GM03348 (cell line): ENCODE measurements around the gene DDIT4.
"Not testable (repeated sequence)": the region's sequence is repeated elsewhere in the genome, so short reads cannot be mapped to it uniquely, and the experiment has no call there.

Source experiments
- DNase-seq: peaks from one replicate; pipeline ENCODE4 v3.0.0; 2012; ENCODE audit warnings: low spot score

DDIT4 gene

GRCh38 chr10:72267819-72268399 is 5.8 kb upstream of the DDIT4 start:
- DNase-seq, result no peak

GRCh38 chr10:72268475-72269200 is 5.1 kb upstream of the DDIT4 start:
- DNase-seq, result not testable (repeated sequence)

GRCh38 chr10:72270607-72271281 is 3.0 kb upstream of the DDIT4 start:
- no peak for DNase-seq

- peak; percentile 96 for DNase-seq
Observed at GRCh38 chr10:72272689-72273409, 875 bp upstream of the DDIT4 start.

GRCh38 chr10:72274213-72274729 is 547 bp downstream of the DDIT4 start:
- DNase-seq, result peak; percentile 50

GRCh38 chr10:72274730-72275350 is 1.1 kb downstream of the DDIT4 start:
- peak; percentile 66 for DNase-seq

- DNase-seq, result no peak
Observed at GRCh38 chr10:72275351-72276012, 1.8 kb downstream of the DDIT4 start.

- no peak for DNase-seq
Observed at GRCh38 chr10:72276013-72276387, 2.3 kb downstream of the DDIT4 start.

GRCh38 chr10:72276421-72277339 is 3.0 kb downstream of the DDIT4 start:
- peak; percentile 57 for DNase-seq

GRCh38 chr10:72277340-72277995 is 3.7 kb downstream of the DDIT4 start:
- no peak for DNase-seq

- DNase-seq, result no peak
Observed at GRCh38 chr10:72277996-72278667, 4.4 kb downstream of the DDIT4 start.

- no peak for DNase-seq
Observed at GRCh38 chr10:72278668-72279393, 5.1 kb downstream of the DDIT4 start.

- not testable (repeated sequence) for DNase-seq
Observed at GRCh38 chr10:72279587-72279986, 5.9 kb downstream of the DDIT4 start.

GRCh38 chr10:72283131-72283530 is 9.4 kb downstream of the DDIT4 start:
- DNase-seq, result no peak

GRCh38 chr10:72285972-72286521 is 12.3 kb downstream of the DDIT4 start:
- no peak for DNase-seq

GRCh38 chr10:72291019-72291532 is 17.4 kb downstream of the DDIT4 start:
- DNase-seq, result peak; percentile 5

GRCh38 chr10:72292223-72292691 is 18.5 kb downstream of the DDIT4 start:
- no peak for DNase-seq
